Parathyroid adenoma (tissue), 2 donors: Measurements from ENCODE around the gene ARF3.

Source experiments
- H2AFZ ChIP-seq: fragments of 300-600 bp; sonication (generic); one replicate; pipeline ENCODE4 v1.7.0; 2017; ENCODE audit warnings: antibody characterized with exemption, mild to moderate bottlenecking
- H3K27ac ChIP-seq: fragments of 300-600 bp; sonication (generic); one replicate; pipeline ENCODE4 v1.7.0; 2017
- H3K27me3 ChIP-seq: fragments of 300-600 bp; sonication (generic); one replicate; pipeline ENCODE4 v1.7.0; 2017; ENCODE audit warnings: low read length; ENCODE audit not compliant: control insufficient read depth, insufficient read depth
- H3K36me3 ChIP-seq: fragments of 300-600 bp; sonication (generic); one replicate; pipeline ENCODE4 v1.7.0; 2017; ENCODE audit warnings: low read length; ENCODE audit not compliant: control insufficient read depth, insufficient read depth
- H3K4me1 ChIP-seq: fragments of 300-600 bp; sonication (generic); one replicate; pipeline ENCODE4 v1.7.0; 2017; ENCODE audit warnings: control low read depth
- H3K4me2 ChIP-seq: fragments of 300-600 bp; sonication (generic); one replicate; pipeline ENCODE4 v1.7.0; 2017; ENCODE audit warnings: low read length
- H3K4me3 ChIP-seq: fragments of 300-600 bp; sonication (generic); one replicate; pipeline ENCODE4 v1.7.0; 2017; ENCODE audit warnings: low read depth, low read length
- H3K79me2 ChIP-seq: fragments of 300-600 bp; sonication (generic); one replicate; pipeline ENCODE4 v1.7.0; 2017; ENCODE audit warnings: control low read depth
- H3K9ac ChIP-seq: fragments of 300-600 bp; sonication (generic); one replicate; pipeline ENCODE4 v1.7.0; 2017; ENCODE audit warnings: mild to moderate bottlenecking
- H3K9me3 ChIP-seq: fragments of 300-600 bp; sonication (generic); one replicate; pipeline ENCODE4 v1.7.0; 2017; ENCODE audit warnings: low read length; ENCODE audit not compliant: control insufficient read depth
- TF ChIP-seq, protein P1 (sequence below): fragments of 300-600 bp; sonication (generic); IDR thresholded peaks from one replicate; pipeline ENCODE4 v1.7.0; 2017; ENCODE audit warnings: antibody characterized with exemption, mild to moderate bottlenecking
- donor health status: primary hyperparathyroidism.

The ARF3 gene

DNA sequence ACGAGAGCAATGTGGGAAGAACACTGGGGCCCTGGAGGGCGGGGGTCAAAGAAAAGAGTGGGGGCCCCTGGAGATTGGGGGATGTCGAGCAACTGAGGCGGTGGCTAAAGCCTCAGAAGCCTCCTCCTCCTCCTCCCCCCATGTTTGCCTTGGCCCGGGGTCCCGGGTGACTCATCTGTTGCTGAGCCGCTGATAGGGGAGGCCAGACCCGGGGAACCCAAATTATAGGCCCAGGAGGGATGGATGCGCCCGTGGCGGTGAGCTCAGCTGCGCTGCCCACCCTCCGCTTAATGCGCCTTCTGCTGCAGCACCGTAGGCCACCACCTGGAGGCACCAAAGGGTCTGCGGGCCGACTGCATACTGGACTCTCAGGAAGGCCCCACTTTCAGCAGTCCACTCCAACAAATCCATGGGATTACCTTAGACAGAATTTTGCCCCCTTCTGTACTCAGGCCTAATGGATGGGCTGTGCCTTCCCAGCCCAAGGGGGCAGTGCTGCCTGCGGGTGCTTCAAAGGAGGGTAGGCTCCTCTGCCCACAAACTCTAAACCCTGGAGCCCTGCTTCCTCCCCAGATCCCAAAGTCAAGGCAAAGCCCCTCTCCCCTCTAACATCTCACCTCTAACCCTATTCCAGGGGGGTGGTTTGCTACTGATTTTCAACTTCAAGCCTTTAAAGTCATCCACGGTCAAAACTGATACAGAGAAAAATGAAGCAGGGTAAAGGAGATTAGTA is 16.8 kb upstream of the ARF3 start:
- Histone ChIP-seq H3K9ac (no peak overlapping the region), H3K9me3 (no peaks in the 10 kb centered on the region), H3K79me2 (no peaks in the 10 kb centered on the region), H3K27ac (no peak overlapping the region), H3K4me2 (no peak overlapping the region), H2AFZ (peak overlapping the region; percentile 20), H3K36me3 (no peaks in the 10 kb centered on the region), H3K27me3 (peaks cover 4% of the 10 kb centered on the region), H3K4me3 (no peak overlapping the region), H3K4me1 (peaks cover 40% of the 10 kb centered on the region)
- TF ChIP-seq, protein P1, sequence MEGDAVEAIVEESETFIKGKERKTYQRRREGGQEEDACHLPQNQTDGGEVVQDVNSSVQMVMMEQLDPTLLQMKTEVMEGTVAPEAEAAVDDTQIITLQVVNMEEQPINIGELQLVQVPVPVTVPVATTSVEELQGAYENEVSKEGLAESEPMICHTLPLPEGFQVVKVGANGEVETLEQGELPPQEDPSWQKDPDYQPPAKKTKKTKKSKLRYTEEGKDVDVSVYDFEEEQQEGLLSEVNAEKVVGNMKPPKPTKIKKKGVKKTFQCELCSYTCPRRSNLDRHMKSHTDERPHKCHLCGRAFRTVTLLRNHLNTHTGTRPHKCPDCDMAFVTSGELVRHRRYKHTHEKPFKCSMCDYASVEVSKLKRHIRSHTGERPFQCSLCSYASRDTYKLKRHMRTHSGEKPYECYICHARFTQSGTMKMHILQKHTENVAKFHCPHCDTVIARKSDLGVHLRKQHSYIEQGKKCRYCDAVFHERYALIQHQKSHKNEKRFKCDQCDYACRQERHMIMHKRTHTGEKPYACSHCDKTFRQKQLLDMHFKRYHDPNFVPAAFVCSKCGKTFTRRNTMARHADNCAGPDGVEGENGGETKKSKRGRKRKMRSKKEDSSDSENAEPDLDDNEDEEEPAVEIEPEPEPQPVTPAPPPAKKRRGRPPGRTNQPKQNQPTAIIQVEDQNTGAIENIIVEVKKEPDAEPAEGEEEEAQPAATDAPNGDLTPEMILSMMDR = peak; percentile 46

- Histone ChIP-seq H3K4me1 (peaks cover 35% of the 10 kb centered on the region), H3K27ac (no peak overlapping the region), H3K27me3 (no peaks in the 10 kb centered on the region)
These were observed 16.2 kb upstream of the ARF3 start for GRCh38 chr12:48973531-48973930.

DNA sequence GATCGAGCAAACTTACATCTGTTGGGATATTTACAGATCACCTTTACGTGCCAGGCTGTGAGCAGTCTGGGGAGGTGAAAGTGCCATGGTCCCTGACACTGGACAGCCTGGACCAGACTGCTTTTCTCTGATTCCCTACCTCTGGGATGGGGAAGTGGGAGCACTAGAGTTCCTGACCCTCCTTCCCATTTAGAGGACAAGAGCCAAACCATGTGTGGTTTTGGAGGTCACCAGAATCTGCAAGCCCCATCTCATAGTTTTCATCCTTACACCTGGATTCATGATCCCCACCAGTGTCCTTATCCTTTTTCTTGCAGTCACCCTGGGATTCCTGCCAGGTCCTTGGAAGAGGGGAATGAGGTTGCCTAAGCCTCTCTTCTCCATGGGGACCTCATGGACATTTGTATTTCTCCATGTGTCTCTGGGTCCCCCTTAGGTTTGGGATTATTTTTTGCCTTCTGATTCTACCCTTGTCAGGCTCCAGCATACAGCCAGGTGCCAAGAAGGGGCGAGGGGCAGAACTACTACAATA is 15.7 kb upstream of the ARF3 start:
- H3K27me3 ChIP-seq = no peaks in the 10 kb centered on the region
- no peak overlapping the region for H3K27ac ChIP-seq
- TF ChIP-seq, protein P1 = no peak
- no peak overlapping the region for H3K4me2 ChIP-seq
- no peak overlapping the region for H3K9ac ChIP-seq
- no peak overlapping the region for H3K4me3 ChIP-seq
- H3K4me1 ChIP-seq = peaks cover 31% of the 10 kb centered on the region
- no peaks in the 10 kb centered on the region for H3K36me3 ChIP-seq
- H2AFZ ChIP-seq = peak overlapping the region; percentile 20
- H3K9me3 ChIP-seq = no peaks in the 10 kb centered on the region
- no peaks in the 10 kb centered on the region for H3K79me2 ChIP-seq

More at GRCh38 chr12:48973531-48973930, 16.2 kb upstream of the ARF3 start:
- H3K4me3 ChIP-seq = no peak overlapping the region
- no peak overlapping the region for H3K9ac ChIP-seq
- peak overlapping the region; percentile 20 for H2AFZ ChIP-seq
- no peaks in the 10 kb centered on the region for H3K9me3 ChIP-seq
- H3K4me2 ChIP-seq = no peak overlapping the region
- TF ChIP-seq, protein P1 = no peak
- no peaks in the 10 kb centered on the region for H3K36me3 ChIP-seq
- no peaks in the 10 kb centered on the region for H3K79me2 ChIP-seq

DNA sequence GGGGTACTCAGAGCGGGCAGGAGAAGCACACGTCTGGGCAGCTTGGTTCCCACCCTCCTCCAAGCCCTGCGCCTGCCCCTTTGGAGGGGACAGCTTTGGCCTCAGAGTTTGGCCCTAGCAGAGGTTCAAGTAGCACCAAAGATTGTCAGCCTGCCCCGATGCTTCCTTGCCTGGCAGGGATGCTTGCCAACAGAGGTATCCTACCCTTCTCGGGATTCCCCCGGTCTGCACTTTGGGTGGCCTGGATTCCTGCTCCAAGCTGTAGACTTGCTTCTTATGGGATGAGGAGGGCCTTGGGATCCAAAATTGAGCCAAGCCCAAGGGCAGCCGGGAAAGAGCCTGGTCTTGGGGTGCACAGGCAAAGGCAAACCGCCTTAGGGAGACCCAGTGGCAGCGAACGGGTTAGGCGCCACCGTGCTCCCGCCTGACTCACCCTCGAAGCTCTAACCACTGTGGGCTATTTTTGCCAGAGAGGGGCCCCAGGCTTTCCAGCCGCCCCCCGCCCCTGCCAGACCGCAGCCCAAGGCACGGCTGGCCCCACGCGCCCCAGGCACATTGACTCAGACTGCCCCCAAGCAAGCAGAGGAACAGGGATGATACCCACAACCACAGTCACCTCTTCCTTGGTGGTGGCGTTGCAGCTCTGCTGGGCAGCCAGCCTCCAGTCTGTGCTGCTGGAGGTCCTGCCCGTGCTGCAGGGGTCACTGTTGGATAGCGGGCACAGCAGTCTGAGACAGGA is 15.1 kb upstream of the ARF3 start:
- Histone ChIP-seq H3K4me1 (peaks cover 31% of the 10 kb centered on the region), H2AFZ (no peak overlapping the region), H3K9me3 (no peaks in the 10 kb centered on the region), H3K4me3 (no peak overlapping the region), H3K4me2 (no peak overlapping the region), H3K36me3 (no peaks in the 10 kb centered on the region), H3K27me3 (no peaks in the 10 kb centered on the region), H3K27ac (no peak overlapping the region), H3K79me2 (no peaks in the 10 kb centered on the region), H3K9ac (no peak overlapping the region)
- TF ChIP-seq, protein P1 = no peak
